Activated T-cell treated with anti-CD3 and anti-CD28 coated beads, Interleukin-2, amount 50 U/mL, for 48 hours (primary cell): ENCODE data around the gene KIF1A.
"Not testable (repeated sequence)": the region's sequence is repeated elsewhere in the genome, so short reads cannot be mapped to it uniquely, and the experiment has no call there.

Experiments
- DNase-seq, 2 experiments: peaks; one replicate each; pipeline ENCODE4 v3.0.0-alpha.2; 2020

Gene KIF1A

DNA sequence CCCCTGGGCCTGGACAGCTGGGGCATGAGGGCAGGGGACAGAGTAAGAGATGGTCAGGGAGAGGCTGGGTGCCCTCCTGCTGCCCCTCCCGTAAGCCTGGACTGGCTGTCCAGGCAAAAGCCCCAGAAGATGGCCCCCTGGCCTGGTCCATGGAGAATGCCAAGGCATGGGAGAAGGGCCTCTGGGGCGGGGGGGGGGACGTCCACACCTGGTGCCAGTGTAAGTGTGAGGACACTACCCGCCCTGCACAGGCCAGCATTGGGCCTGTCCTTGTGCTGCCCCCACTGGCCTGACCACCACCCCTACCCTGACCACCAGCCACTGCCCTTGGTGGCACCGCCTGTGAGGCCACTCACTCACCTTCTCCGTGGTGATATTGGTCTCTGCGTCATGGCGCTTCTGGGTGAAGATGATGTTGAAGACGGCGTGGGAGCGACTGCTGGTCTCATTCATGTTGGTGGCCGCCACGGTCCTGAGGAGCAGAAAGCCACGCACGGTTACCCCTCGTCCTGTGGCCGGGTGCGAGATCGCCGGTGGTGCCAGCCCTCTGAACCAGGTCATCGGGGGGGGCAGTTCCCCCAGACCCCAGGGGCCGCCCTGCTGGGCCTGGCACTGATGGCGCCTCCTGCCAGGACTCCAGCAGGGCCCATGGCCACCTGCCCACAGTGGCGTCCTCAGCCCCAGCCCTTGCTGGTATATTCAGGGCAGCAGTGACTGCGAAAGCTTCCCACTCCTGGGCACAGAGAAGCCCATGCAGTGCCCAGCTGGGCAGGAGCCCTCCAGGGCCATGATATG, 35.2 kb downstream of the KIF1A start:
- DNase-seq, result no peak

DNA sequence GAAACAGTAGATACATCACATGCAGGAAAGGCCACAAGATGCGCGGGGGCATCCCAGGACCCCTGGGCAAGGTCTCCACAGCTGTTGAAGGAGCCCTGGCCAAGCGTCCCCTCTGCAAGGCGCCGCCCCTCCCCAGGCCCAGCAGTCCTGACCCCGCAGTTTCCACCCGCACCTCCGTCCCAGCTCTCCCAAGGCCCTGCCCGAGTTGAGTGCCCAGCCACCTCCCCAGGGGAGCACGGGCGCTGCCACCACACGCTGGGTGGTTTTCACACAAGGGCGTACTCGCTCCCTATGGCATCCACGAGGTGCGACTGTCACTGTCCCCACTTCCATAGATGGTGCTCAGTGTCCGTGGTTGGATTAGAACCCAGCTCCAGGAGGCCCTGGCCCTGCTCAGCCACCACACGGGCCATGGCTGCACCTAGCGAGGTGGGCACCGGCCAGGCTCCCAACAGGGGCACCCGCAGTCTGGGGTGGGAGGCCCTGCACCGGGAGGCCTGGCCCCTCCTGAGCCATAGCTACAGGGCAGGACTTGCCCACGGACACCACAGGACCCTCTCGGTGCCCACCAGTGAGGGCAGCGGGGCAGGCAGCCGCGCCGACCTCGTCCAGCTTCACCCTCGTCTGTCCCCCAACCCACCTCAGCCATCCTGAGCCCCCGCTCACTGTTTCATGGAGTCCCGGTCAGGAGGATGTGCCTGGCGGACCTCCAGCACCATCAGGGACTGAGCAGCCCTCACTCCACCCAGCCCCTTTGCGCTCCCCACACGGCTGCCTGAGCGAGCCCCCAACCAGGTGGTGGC, 36.0 kb downstream of the KIF1A start:
- DNase-seq, result no peak

GRCh38 chr2:240782886-240783818, 36.9 kb downstream of the KIF1A start:
- no peak for DNase-seq

- no peak for DNase-seq
These were observed 37.7 kb downstream of the KIF1A start for GRCh38 chr2:240782221-240782885.

DNA sequence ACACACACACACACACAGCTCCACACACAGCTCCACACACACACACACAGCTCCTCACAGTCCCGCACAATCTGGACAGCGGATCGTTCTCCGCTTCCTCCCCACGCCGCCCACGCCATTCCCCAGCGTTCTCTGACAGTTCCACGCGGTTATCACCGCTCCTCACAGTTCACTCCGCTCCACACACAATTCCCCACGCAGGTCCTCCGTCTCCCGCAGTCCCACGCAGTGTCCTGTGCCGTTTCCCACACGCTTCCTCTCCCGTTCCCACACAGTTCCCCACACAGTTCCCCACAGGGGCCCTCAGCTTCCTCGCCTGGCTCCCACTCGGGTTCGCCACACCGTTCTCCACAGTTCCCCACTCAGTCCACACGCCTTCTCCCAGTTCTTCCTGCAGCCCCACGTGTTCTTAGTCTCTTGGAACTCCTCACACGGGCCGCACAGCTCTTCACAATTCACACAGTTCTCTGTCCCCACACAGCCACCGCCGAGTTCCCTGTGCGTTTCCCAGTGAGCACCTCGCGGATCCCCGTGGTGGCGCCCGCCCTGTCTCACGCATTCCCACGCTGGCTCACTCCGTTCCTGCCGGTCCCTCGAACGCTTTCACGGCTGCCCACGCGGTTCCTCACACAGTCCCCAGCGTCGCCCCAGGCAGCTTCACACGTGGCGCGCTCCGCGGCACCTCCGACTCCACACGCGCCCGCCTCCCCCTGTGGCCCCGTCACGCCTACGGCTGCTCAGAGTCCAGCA, 38.4 kb downstream of the KIF1A start:
- no peak for DNase-seq

GRCh38 chr2:240780023-240780700, 39.9 kb downstream of the KIF1A start:
- DNase-seq, result no peak

- DNase-seq, result not testable (repeated sequence)
These were observed 40.7 kb downstream of the KIF1A start for GRCh38 chr2:240779250-240779832.

DNA sequence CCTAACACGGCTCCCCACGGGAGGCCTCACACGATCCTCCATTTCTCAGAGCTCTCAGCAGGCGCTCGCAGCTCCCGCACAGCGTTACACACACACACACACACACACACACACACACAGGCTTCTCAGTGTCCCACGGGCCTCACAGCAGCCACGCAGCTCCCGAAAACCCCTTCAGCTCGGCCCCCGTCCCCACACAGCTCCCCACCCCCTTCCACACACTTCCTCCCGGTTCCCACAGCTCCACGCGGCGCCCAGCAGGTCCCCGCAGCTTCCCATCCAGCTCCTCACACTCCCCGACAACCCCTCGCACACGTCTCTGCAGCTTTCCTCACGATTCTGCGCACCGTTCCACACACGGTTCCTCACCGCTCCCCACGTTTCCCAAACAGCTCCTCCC, 41.6 kb downstream of the KIF1A start:
- DNase-seq, result no peak

GRCh38 chr2:240777456-240778212, 42.4 kb downstream of the KIF1A start:
- DNase-seq, result no peak

GRCh38 chr2:240775905-240776304, 44.1 kb downstream of the KIF1A start:
- no peak for DNase-seq

DNA sequence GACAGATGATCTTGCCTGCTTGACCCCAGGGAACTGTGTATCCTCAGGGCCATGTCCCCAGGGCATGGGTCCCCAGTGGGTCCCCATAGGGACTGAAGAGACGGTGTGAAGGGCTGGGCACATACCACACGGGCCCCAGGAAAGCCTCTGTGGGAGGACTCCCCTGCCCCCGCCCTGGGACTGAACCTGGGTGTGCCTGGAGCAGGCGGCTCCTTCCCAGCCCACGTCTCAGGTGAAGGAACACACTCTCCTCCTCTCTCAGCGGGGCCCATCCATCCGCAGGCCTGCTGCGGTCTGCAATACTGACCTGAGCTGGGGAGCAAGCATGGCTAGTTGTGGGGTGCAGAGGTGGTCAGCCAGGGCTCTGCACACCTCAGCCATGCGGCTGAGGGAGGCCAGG, 45.2 kb downstream of the KIF1A start:
- DNase-seq, result no peak

DNA sequence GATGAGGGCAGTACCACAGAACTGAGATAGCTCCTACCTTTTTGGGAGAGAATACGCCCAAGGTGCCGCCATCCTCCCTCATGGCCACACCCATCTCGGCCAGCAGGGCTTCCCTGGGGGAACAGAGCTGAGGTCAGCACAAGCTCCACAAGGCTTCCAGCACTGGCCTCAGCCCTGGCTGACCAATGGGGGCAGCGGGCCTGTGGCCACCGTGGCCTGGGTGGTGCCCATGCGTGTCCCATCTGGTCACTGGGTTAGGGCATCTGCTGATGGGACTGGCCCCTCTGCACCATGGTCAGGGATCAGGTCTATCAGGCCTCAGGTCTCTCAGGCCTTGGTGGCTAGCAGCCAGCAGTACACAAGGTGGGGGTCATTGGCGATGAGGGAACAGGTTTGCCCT, 50.9 kb downstream of the KIF1A start:
- DNase-seq, result no peak

DNA sequence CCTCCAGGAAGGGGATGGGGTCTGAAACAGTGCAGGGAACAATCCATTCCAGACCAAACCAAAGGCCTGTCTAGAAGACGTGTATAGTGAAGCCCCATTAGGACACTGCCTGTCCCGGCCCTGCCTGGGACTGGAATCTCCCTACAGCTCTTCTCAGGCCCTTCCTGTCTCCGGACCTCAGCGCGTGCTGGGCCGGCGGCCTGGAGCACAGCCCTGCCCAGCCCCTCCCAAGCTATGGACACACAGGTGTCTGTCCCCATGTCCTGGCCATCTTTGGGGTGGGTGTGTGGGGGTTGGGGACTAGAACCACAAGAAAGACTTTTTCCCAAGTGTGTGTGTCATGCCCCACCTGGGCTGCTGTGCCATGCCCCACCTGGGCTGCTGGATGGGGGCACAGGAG, 51.8 kb downstream of the KIF1A start:
- DNase-seq, result no peak

DNA sequence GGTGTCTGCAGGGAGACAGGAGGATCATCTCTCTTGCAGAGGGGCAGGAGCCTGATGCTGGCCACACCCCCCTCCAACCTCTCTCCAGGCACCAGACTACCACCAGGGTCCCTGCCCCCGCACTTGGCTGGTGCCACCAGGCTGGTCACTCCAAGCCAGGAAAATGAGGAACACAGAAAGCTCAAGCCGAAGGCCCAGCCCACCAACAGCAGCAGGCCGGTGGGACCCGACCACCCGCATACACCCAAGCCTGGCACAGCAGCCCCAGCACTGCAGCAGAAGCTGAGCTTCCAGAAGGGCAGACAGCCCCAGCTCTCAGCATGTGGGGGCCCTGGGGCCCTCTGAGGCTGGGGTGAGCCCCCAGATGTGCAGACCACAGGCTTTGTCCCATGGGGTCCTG, 52.7 kb downstream of the KIF1A start:
- no peak for DNase-seq

DNA sequence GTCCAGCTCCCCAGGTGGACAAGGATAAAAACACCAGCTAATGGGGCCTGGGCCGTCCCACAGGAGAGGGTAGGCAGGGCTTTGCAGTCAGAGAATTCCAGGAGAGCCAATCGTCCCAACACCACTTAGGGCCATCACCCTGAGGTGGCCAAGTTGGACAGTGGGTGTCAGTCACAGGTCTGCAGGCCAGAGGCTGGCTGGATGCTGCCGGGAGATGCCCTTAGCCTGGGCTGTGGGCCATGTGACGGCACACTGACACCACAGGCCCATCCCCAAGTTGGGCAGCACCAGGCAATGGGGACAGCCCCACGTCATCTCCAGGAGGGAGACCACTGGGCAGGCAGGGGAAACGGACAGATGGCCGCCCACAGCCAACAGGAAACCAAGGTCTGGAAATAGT, 53.9 kb downstream of the KIF1A start:
- DNase-seq, result no peak

DNA sequence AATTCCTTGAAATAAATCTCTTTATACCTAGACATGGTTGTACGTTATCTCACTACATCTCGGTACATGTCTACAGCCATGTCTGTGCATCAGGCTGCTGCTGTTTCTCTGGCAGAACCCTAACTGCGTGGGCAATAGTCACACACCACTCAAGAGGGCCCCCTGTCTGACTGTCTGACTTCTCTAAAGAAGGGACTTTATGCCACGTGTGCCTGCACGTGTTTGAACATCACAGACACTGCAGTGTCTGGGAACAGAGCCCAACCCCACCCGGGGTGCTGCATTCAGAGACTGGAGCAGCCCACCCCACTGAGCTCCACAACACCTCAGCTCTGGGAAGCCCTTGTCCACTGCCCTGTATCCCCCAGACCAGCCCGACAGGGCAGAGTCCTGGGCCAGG, 55.0 kb downstream of the KIF1A start:
- DNase-seq, result no peak

DNA sequence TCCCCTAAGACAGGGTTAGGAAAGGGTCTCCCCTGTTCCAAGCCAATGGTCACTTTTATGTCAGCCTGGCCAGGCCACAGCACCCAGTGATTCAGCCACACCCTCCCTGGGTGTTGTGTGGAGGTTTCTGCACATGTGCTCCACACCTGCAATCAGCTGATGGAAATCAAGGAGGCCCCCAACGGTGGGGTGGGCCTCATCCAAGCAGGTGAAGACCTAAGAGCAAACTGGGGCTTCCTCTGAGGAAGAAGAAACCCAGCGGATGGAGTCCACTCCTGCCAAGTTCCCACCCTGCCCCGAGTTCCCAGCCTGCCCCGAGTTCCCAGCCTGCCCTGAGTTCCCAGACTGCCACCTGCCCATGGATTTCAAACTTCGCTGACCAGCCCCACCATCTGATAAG, 55.4 kb downstream of the KIF1A start:
- DNase-seq, result no peak

GRCh38 chr2:240762971-240763370, 57.0 kb downstream of the KIF1A start:
- no peak for DNase-seq

DNA sequence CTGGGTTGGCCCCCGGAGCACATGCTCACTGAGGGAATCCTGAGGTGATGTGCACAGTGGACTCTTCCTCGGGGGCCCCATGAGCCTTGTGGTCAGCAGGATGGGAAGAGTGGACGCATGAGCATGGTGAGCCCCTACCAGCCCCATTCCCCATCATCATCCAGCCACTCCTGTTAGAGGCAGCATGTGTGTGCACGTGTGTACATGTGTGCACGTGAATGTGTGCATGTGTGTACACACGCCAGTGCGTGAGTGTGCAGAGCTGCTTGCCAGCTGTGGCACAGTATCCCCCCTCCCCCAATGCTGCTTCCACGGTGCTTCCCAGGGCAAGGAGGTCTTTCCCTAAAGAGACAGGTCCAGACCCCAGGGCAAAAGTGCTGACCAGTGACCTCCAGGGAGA, 57.8 kb downstream of the KIF1A start:
- DNase-seq, result no peak
